GM12872 (cell line): Measurements from ENCODE around the gene GAPVD1.

ENCODE experiments used
- CTCF ChIP-seq: IDR thresholded peaks from 3 replicates; pipeline ENCODE4 v1.5.1; 2011; ENCODE audit warnings: low read depth, mild to moderate bottlenecking, low read length, moderate library complexity; ENCODE audit not compliant: insufficient read depth

GAPVD1 gene

GRCh38 chr9:125359011-125359410, 97.4 kb downstream of the GAPVD1 start:
- TF ChIP-seq CTCF: no peak

GRCh38 chr9:125360601-125361000, 99.0 kb downstream of the GAPVD1 start:
- TF ChIP-seq CTCF: no peak

GRCh38 chr9:125361837-125362531, 100.4 kb downstream of the GAPVD1 start:
- TF ChIP-seq CTCF: peak; percentile 34

GRCh38 chr9:125366676-125367075, 105.0 kb downstream of the GAPVD1 start:
- TF ChIP-seq CTCF: no peak

- no peak for TF ChIP-seq CTCF
These were observed 109.2 kb downstream of the GAPVD1 start for GRCh38 chr9:125370786-125371185.

GRCh38 chr9:125372441-125373226, 111.0 kb downstream of the GAPVD1 start:
- no peak for TF ChIP-seq CTCF

GRCh38 chr9:125374443-125375309, 113.0 kb downstream of the GAPVD1 start:
- peak; percentile 74 for TF ChIP-seq CTCF
